Right atrium auricular region (tissue), 2 donors: ENCODE results near the gene RAMP2. TPM values are rescaled to one million over a fixed set of nuclear protein-coding genes. Genes with fewer than 3 reads are reported as not detected.

Source experiments
- DNase-seq: peaks from one replicate; pipeline ENCODE4 v3.0.0-alpha.2; 2019; ENCODE audit warnings: low spot score
- H3K27ac ChIP-seq, 2 donors: fragments of 200-600 bp; sonication (generic); 1 replicate in 1 of 2; 2 replicates in 1 of 2; pipeline ENCODE4 v1.5.1; 2016 to 2019
- H3K27me3 ChIP-seq, 2 donors: fragments of 200-600 bp; sonication (generic); one replicate each; pipeline versions ENCODE4 v1.5.1 to v1.6.0; 2017 to 2019
- H3K36me3 ChIP-seq: fragments of 200-600 bp; sonication (generic); one replicate; pipeline ENCODE4 v1.5.1; 2016
- H3K4me1 ChIP-seq, 2 donors: fragments of 200-600 bp; sonication (generic); one replicate each; pipeline versions ENCODE4 v1.5.1 to v1.6.0; 2017 to 2019
- H3K4me3 ChIP-seq, 2 donors: fragments of 200-600 bp; sonication (generic); 1 replicate in 1 of 2; 2 replicates in 1 of 2; pipeline ENCODE4 v1.5.1; 2017 to 2019; ENCODE audit warnings: mild to moderate bottlenecking in 1 of 2, moderate library complexity in 1 of 2
- H3K9me3 ChIP-seq, 2 donors: fragments of 200-600 bp; sonication (generic); one replicate each; pipeline ENCODE4 v1.5.1; 2019
- CTCF ChIP-seq, 2 donors: fragments of 200-600 bp; sonication (generic); IDR thresholded peaks; one replicate each; pipeline ENCODE4 v1.5.1; 2019; ENCODE audit warnings: antibody characterized with exemption in 2 of 2
- total RNA-seq, 2 donors: library from RNA; depleted of rRNA; stranded (reverse); fragments of >200 nt; gene quantifications; one replicate each; pipeline ENCODE4 v1.1.0, GENCODE V29; 2016

RAMP2 gene
- total RNA-seq, 2 donors from 2014 or later = 28.9 to 35.2 TPM

GRCh38 chr17:42750739-42751344, 10.2 kb upstream of the RAMP2 start:
- Histone ChIP-seq H3K27me3 (no peaks in the 10 kb centered on the region), H3K27ac (peak overlapping the region; percentile 48), H3K4me1 (peaks cover 0 to 39% of the 10 kb centered on the region in 2 donors), H3K4me3 (no peak overlapping the region), H3K9me3 (no peaks in the 10 kb centered on the region), H3K36me3 (no peaks in the 10 kb centered on the region)
- no peak for TF ChIP-seq CTCF (IDR thresholded peaks at IDR 0.05)
- DNase-seq = no peak

DNA sequence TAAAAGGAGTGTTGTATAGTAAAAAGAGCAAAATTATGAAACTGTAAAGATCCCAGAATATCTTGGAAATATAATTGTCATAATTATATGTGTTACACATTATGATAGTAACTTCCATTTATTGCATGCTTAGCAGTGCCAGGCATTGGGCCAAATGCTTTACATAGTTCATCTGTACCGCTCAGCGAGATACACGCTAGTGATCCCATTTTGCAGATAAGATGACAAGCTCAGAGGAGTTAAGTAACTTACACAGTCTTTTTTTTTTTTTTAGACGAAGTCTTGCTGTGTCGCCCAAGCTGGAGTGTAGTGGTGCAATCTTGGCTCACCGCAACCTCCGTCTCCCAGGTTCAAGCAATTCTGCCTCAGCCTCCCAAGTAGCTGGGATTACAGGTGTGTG, 9.4 kb upstream of the RAMP2 start:
- Histone ChIP-seq H3K27me3 (no peaks in the 10 kb centered on the region), H3K4me3 (no peak overlapping the region), H3K27ac (no peak overlapping the region), H3K4me1 (peaks cover 0 to 39% of the 10 kb centered on the region in 2 donors), H3K36me3 (no peaks in the 10 kb centered on the region), H3K9me3 (no peaks in the 10 kb centered on the region)
- no peak for TF ChIP-seq CTCF (IDR thresholded peaks at IDR 0.05)
- no peak for DNase-seq

GRCh38 chr17:42754782-42755181, 6.2 kb upstream of the RAMP2 start:
- TF ChIP-seq CTCF (IDR thresholded peaks at IDR 0.05) = no peak
- Histone ChIP-seq H3K9me3 (no peaks in the 10 kb centered on the region), H3K27me3 (no peaks in the 10 kb centered on the region), H3K36me3 (no peaks in the 10 kb centered on the region), H3K4me1 (peaks cover 0 to 19% of the 10 kb centered on the region in 2 donors), H3K4me3 (no peak overlapping the region), H3K27ac (peak overlapping the region in 1 of 2 donors; percentile 31)
- DNase-seq = peak; percentile 90

DNA sequence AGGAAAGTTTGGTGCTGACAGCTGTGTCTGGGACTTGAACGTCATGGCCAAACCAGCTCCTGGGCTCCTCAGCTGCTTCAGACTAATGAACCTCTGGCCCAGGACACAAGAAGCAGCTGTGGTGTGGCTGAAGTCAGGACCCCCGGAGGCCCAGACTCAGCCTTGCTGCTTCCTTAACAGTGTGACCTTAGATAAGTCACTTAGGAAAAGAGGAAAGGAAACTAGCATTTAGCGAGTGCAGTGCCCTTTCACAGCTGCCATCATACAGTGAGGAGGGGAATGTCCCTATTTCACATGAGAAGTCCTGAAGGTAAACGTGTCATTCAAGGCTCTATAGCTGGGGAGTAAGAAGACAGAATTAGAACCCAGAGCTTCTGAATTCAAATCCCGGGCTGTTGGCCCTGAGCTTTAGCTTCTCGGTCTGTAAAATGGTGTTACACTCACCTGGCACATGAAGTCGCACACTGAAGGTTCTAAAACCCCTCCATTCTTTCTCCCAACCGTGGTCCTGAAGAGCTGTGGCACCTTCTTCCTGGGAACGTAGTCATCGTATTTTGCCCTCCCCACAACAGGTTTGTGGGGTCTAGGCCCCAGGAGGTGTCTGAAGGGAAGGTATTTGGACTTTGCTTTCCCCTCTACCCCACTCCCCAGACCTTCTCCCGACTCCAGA, 910 bp upstream of the RAMP2 start:
- Histone ChIP-seq H3K27me3 (no peaks in the 10 kb centered on the region), H3K27ac (peak overlapping the region; percentile 65 to 78), H3K9me3 (no peaks in the 10 kb centered on the region), H3K36me3 (no peaks in the 10 kb centered on the region), H3K4me3 (peak overlapping the region; percentile 9 to 57), H3K4me1 (peaks cover 0 to 28% of the 10 kb centered on the region in 2 donors)
- no peak for DNase-seq
- no peak for TF ChIP-seq CTCF (IDR thresholded peaks at IDR 0.05)

DNA sequence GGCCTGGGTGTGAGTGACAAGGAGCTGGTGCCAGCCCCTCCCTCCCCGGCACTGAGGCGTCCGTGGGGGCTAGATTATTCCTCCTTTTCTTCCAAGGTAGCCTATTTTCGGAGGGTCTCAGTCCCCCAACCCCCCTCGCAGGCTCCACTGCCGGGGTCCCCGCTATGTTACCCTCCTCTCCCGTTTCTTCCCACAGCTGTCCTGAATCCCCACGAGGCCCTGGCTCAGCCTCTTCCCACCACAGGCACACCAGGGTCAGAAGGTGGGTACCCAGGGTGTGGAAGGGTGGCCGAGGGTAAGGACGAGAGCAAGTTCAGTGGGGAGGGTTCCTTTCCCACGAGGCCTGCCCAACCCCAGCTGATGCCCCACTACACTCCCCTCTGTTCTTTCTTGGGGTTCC, 611 bp downstream of the RAMP2 start:
- TF ChIP-seq CTCF (IDR thresholded peaks at IDR 0.05) = no peak
- Histone ChIP-seq H3K27ac (peak overlapping the region; percentile 65 to 78), H3K4me3 (peak overlapping the region; percentile 52 to 57), H3K27me3 (no peaks in the 10 kb centered on the region), H3K9me3 (no peaks in the 10 kb centered on the region), H3K4me1 (peaks cover 0 to 28% of the 10 kb centered on the region in 2 donors), H3K36me3 (no peaks in the 10 kb centered on the region)
- no peak for DNase-seq
